ENCODE results near the gene AUTS2.

GRCh38 chr7:70676243-70676642 lies 1078.0 kb downstream of the AUTS2 start:
- TF ChIP-seq CTCF (IDR thresholded peaks at IDR 0.05; ENCODE audit: insufficient read depth, low read length) (no peak), REST (IDR thresholded peaks at IDR 0.05; ENCODE audit: insufficient replicate concordance, low read depth) (no peak)

Measured in HL-60 (cell line).